ENCODE results near the gene STAC.

GRCh38 chr3:36505393-36505792 is 125.1 kb downstream of the STAC start:
- TF ChIP-seq POLR2AphosphoS5 (IDR thresholded peaks at IDR 0.05) (no peak), CTCF (IDR thresholded peaks at IDR 0.05) (no peak), POLR2A (IDR thresholded peaks at IDR 0.05) (no peak)

Data from suprapubic skin (tissue), 4 donors.